ENCODE measurements around the gene SMIM33.

GRCh38 chr5:139439013-139439903 is 31.5 kb upstream of the SMIM33 start, which contains the start of gene DNAJC18:
- no peak for TF ChIP-seq CTCF (IDR thresholded peaks at IDR 0.05)
- TF ChIP-seq POLR2A (IDR thresholded peaks at IDR 0.05): peak; percentile 10 to 26
